A549 (cell line): ENCODE data around the gene COX4I2. TPM values are rescaled to one million over a fixed set of nuclear protein-coding genes. Genes with fewer than 3 reads are reported as not detected.

Experiments
- ATAC-seq, 2 experiments: fragments of 200-7000 bp in 1 of 2; fragments of >200 bp in 1 of 2; cut with Nextera tagmentation in 1 of 2; cut with Tn5 transposase in 1 of 2; 3 replicates each; pipeline versions ENCODE4 v1.8.0 to v1.9.1; 2018 to 2020; ENCODE audit warnings: mild to moderate bottlenecking in 1 of 2, moderate library complexity in 1 of 2
- CTCF ChIA-PET: fragments of 300-600 bp; sonication (Branson Sonifier 250); formaldehyde crosslinking; extraction: SDS; loops from one replicate; lab custom pipeline; 2021; ENCODE audit warnings: antibody characterized with exemption, inconsistent platforms; lab: Yijun Ruan, JAX
- POLR2A ChIA-PET: fragments of 350-600 bp; formaldehyde crosslinking; extraction: SDS; loops from one replicate; lab custom pipeline; 2021; ENCODE audit warnings: antibody characterized with exemption, inconsistent platforms; lab: Yijun Ruan, JAX
- DNase-seq, 2 experiments: peaks; one replicate each; pipeline versions ENCODE4 v3.0.0 to v3.0.0-alpha.2; 2011 to 2016; ENCODE audit warnings: low read depth in 1 of 2, low spot score in 1 of 2
- FAIRE-seq: peaks from 2 replicates; lab custom pipeline; 2011; peaks lifted over from hg19 to GRCh38; lab: Jason Lieb, UNC
- H3K27ac ChIP-seq, 2 experiments: fragments of >200 bp; sonication (Bioruptor Twin); formaldehyde crosslinking; 3 replicates each; pipeline ENCODE4 v1.5.1; 2016 to 2017
- H3K4me1 ChIP-seq: fragments of >200 bp; sonication (Bioruptor Twin); formaldehyde crosslinking; 3 replicates; pipeline ENCODE4 v1.6.1; 2016
- H3K4me2 ChIP-seq: fragments of >200 bp; sonication (Bioruptor Twin); formaldehyde crosslinking; 3 replicates; pipeline ENCODE4 v1.6.1; 2016
- H3K4me3 ChIP-seq: fragments of >200 bp; sonication (Bioruptor Twin); formaldehyde crosslinking; 3 replicates; pipeline ENCODE4 v1.5.1; 2016
- H3K9me3 ChIP-seq: fragments of >200 bp; sonication (Bioruptor Twin); formaldehyde crosslinking; 3 replicates; pipeline ENCODE4 v1.6.1; 2016
- BCL3 ChIP-seq: fragments of >200 bp; sonication (Bioruptor Twin); formaldehyde crosslinking; IDR thresholded peaks from 3 replicates; pipeline ENCODE4 v1.6.1; 2016
- CBX2 ChIP-seq: fragments of 200-600 bp; sonication (generic); IDR thresholded peaks from 2 replicates; pipeline ENCODE4 v1.6.1; 2016; ENCODE audit warnings: low read depth, mild to moderate bottlenecking, borderline replicate concordance
- CEBPB ChIP-seq, 2 experiments: fragments of >200 bp in 1 of 2; sonication (Bioruptor Twin) in 1 of 2; formaldehyde crosslinking in 1 of 2; IDR thresholded peaks; 2 replicates each; pipeline ENCODE4 v1.6.1; 2012 to 2016
- CHD2 ChIP-seq: fragments of 150-350 bp; IDR thresholded peaks from 2 replicates; pipeline ENCODE4 v1.6.1; 2014; ENCODE audit warnings: low read length; ENCODE audit not compliant: partially characterized antibody
- E2F6 ChIP-seq: IDR thresholded peaks from 2 replicates; pipeline ENCODE4 v1.6.1; 2012; ENCODE audit warnings: low read depth, borderline replicate concordance
- EP300 ChIP-seq, 2 experiments: fragments of >200 bp; sonication (Bioruptor Twin); formaldehyde crosslinking; IDR thresholded peaks; 2 replicates in 1 of 2; 3 replicates in 1 of 2; pipeline ENCODE4 v1.6.1; 2016 to 2017
- FOSB ChIP-seq: fragments of 250-450 bp; sonication (Bioruptor Pico); IDR thresholded peaks from 2 replicates; pipeline ENCODE4 v1.5.0; 2020; ENCODE audit warnings: mild to moderate bottlenecking, moderate library complexity
- FOSL2 ChIP-seq, 2 experiments: fragments of 450-650 bp in 1 of 2; fragments of >200 bp in 1 of 2; sonication (Bioruptor Twin) in 1 of 2; formaldehyde crosslinking; IDR thresholded peaks; 2 replicates each; pipeline versions ENCODE4 v1.5.0 to v1.6.1; 2016 to 2020; ENCODE audit warnings: mild to moderate bottlenecking in 1 of 2, moderate library complexity in 1 of 2
- GATA3 ChIP-seq: IDR thresholded peaks from 2 replicates; pipeline ENCODE4 v1.6.1; 2012; ENCODE audit warnings: borderline replicate concordance
- HOXB5 ChIP-seq: fragments of 250-450 bp; sonication (Bioruptor Pico); IDR thresholded peaks from 2 replicates; pipeline ENCODE4 v1.5.0; 2020; ENCODE audit warnings: mild to moderate bottlenecking, moderate library complexity
- KDM1A ChIP-seq: fragments of 200-600 bp; sonication (generic); IDR thresholded peaks from 2 replicates; pipeline ENCODE4 v1.6.1; 2016; ENCODE audit warnings: low read depth, mild to moderate bottlenecking
- KDM5A ChIP-seq: fragments of 200-600 bp; sonication (generic); IDR thresholded peaks from 2 replicates; pipeline ENCODE4 v1.6.1; 2016; ENCODE audit warnings: antibody characterized with exemption, mild to moderate bottlenecking
- MAX ChIP-seq: IDR thresholded peaks from 2 replicates; pipeline ENCODE4 v1.6.1; 2012
- NR3C1 ChIP-seq: fragments of >200 bp; sonication (Bioruptor Twin); formaldehyde crosslinking; IDR thresholded peaks from 3 replicates; pipeline ENCODE4 v1.6.1; 2017
- PHF8 ChIP-seq: fragments of 200-600 bp; sonication (generic); IDR thresholded peaks from 2 replicates; pipeline ENCODE4 v1.6.1; 2016; ENCODE audit warnings: low read depth, mild to moderate bottlenecking, antibody characterized with exemption, moderate library complexity, borderline replicate concordance
- SMC3 ChIP-seq: fragments of >200 bp; sonication (Bioruptor Twin); formaldehyde crosslinking; IDR thresholded peaks from 3 replicates; pipeline ENCODE4 v1.6.1; 2018; ENCODE audit warnings: inconsistent platforms
- TFCP2L1 ChIP-seq: fragments of 250-450 bp; sonication (Bioruptor Pico); IDR thresholded peaks from 2 replicates; pipeline ENCODE4 v1.5.0; 2021; ENCODE audit warnings: mild to moderate bottlenecking
- ZC3H11A ChIP-seq: fragments of 450-650 bp; IDR thresholded peaks from 2 replicates; pipeline ENCODE4 v1.6.1; 2014; ENCODE audit warnings: antibody characterized with exemption, mild to moderate bottlenecking
- ZFP36 ChIP-seq: fragments of 450-650 bp; IDR thresholded peaks from 2 replicates; pipeline ENCODE4 v1.6.1; 2014; ENCODE audit warnings: borderline replicate concordance; ENCODE audit not compliant: partially characterized antibody
- ZNF302 ChIP-seq: fragments of 250-450 bp; sonication (Bioruptor Pico); IDR thresholded peaks from 2 replicates; pipeline ENCODE4 v1.9.0; 2021; ENCODE audit warnings: inconsistent platforms, mild to moderate bottlenecking, moderate library complexity
- WGBS: methylation state at CpG from one replicate; pipeline ENCODE4 v1.1.6; 2017; ENCODE audit errors: missing lambda C conversion rate; 5-methylcytosine and 5-hydroxymethylcytosine counted together
- polyA plus RNA-seq, 4 experiments: library from polyadenylated mRNA; depleted of rRNA in 3 of 4; stranded (reverse); fragments of >200 nt; fragmentation: RNase III in 1 of 4; extraction: RNeasy Plus Mini Kit Qiagen cat#74134 plus additional on column Dnase treatment in 1 of 4; gene quantifications; 2 replicates in 3 of 4; 3 replicates in 1 of 4; pipeline ENCODE4 v1.2.3, GENCODE V29; 2011 to 2017
- TF ChIP-seq, protein P1 (sequence below): fragments of >200 bp; sonication (Bioruptor Twin); formaldehyde crosslinking; IDR thresholded peaks from 2 replicates; pipeline ENCODE4 v1.6.1; 2016
- TF ChIP-seq, protein P2 (sequence below): fragments of 200-600 bp; sonication (generic); IDR thresholded peaks from 2 replicates; pipeline ENCODE4 v1.6.1; 2016; ENCODE audit warnings: antibody characterized with exemption, mild to moderate bottlenecking, moderate library complexity
- TF ChIP-seq, protein P3 (sequence below): fragments of 250-450 bp; sonication (Bioruptor Pico); IDR thresholded peaks from 2 replicates; pipeline ENCODE4 v1.5.0; 2020; ENCODE audit warnings: low read depth, mild to moderate bottlenecking, moderate library complexity

The COX4I2 gene
- polyA plus RNA-seq, 2 of the 4 experiments (the other 2 are of a cell fraction), result not detected

- Histone ChIP-seq H3K4me3 (no peak overlapping the region), H3K27ac (no peak overlapping the region), H3K4me1 (0 out of 3 replicates have a peak, but pooled peaks cover 5% of the 10 kb centered on the region), H3K9me3 (no peaks in the 10 kb centered on the region), H3K4me2 (no peak overlapping the region)
- CTCF ChIA-PET, result interaction anchor here (1.1 to 16.4 kb wide), 7 partner anchors 9 to 95 kb away, joined by 4 to 489 read pairs (median 7); partner anchors contain the start of gene BCL2L1
- DNase-seq, result no peak
- FAIRE-seq, result no peak
- WGBS, result 65% methylated on average over 5 of the region's 5 CpGs
- ATAC-seq, result peak; percentile 25 to 62; a peak in 4 of 6 replicates
- TF ChIP-seq PHF8 (no peak), CBX2 (no peak), ZNF302 (CRISPR knock-in tag) (no peak), ZC3H11A (no peak), TFCP2L1 (CRISPR knock-in tag) (no peak), EP300 (IDR thresholded peaks at IDR 0.05) (no peak), KDM5A (no peak), CHD2 (no peak), FOSB (CRISPR knock-in tag) (no peak), CEBPB (IDR thresholded peaks at IDR 0.05) (no peak), GATA3 (no peak), MAX (no peak)
- TF ChIP-seq, protein P1, sequence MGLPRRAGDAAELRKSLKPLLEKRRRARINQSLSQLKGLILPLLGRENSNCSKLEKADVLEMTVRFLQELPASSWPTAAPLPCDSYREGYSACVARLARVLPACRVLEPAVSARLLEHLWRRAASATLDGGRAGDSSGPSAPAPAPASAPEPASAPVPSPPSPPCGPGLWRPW, result no peak
- TF ChIP-seq, protein P2, sequence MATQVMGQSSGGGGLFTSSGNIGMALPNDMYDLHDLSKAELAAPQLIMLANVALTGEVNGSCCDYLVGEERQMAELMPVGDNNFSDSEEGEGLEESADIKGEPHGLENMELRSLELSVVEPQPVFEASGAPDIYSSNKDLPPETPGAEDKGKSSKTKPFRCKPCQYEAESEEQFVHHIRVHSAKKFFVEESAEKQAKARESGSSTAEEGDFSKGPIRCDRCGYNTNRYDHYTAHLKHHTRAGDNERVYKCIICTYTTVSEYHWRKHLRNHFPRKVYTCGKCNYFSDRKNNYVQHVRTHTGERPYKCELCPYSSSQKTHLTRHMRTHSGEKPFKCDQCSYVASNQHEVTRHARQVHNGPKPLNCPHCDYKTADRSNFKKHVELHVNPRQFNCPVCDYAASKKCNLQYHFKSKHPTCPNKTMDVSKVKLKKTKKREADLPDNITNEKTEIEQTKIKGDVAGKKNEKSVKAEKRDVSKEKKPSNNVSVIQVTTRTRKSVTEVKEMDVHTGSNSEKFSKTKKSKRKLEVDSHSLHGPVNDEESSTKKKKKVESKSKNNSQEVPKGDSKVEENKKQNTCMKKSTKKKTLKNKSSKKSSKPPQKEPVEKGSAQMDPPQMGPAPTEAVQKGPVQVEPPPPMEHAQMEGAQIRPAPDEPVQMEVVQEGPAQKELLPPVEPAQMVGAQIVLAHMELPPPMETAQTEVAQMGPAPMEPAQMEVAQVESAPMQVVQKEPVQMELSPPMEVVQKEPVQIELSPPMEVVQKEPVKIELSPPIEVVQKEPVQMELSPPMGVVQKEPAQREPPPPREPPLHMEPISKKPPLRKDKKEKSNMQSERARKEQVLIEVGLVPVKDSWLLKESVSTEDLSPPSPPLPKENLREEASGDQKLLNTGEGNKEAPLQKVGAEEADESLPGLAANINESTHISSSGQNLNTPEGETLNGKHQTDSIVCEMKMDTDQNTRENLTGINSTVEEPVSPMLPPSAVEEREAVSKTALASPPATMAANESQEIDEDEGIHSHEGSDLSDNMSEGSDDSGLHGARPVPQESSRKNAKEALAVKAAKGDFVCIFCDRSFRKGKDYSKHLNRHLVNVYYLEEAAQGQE, result no peak
- POLR2A ChIA-PET, result no interaction called here
Observed at GRCh38 chr20:31653561-31653960, 15.8 kb downstream of the COX4I2 start.

DNA sequence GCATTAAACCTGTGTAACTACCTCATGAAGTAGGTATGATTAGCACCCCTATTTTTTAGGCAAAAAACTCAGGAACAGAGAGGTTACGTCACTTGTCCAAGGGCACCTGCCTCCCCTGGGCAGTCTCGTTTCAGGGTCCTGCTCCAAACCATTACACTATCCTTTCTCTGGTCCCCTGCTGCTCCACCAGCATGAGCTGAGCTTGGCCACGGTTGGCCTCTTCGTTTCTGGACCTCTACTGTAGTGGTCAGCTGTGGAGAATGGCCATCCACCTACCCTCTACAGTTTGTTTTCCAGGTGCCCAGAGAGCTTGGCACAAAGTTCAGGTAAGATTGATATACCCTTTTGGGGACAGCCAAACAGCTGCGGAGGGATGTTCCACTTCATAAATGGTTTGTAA, 16.8 kb downstream of the COX4I2 start:
- Histone ChIP-seq H3K4me1 (0 out of 3 replicates have a peak, but pooled peaks cover 5% of the 10 kb centered on the region), H3K4me3 (no peak overlapping the region), H3K9me3 (no peaks in the 10 kb centered on the region), H3K27ac (no peak overlapping the region), H3K4me2 (no peak overlapping the region)
- no peak for FAIRE-seq
- ATAC-seq, result peak in 1 of 2 experiments; percentile 44; a peak in 4 of 6 replicates
- POLR2A ChIA-PET, result no interaction called here
- CTCF ChIA-PET, result interaction anchor here (1.1 to 16.4 kb wide), 6 partner anchors 8 to 96 kb away, joined by 4 to 489 read pairs (median 30); partner anchors contain the start of gene BCL2L1
- DNase-seq, result no peak
- 54% methylated on average over 5 of the region's 5 CpGs for WGBS
- TF ChIP-seq SMC3 (no peak), NR3C1 (no peak), BCL3 (no peak), ZFP36 (no peak), E2F6 (no peak), KDM1A (no peak), CBX2 (no peak), FOSL2 (IDR thresholded peaks at IDR 0.05) (no peak), FOSL2 (CRISPR knock-in tag; IDR thresholded peaks at IDR 0.05) (no peak), EP300 (IDR thresholded peaks at IDR 0.05) (no peak), HOXB5 (CRISPR knock-in tag) (no peak)
- TF ChIP-seq, protein P3, sequence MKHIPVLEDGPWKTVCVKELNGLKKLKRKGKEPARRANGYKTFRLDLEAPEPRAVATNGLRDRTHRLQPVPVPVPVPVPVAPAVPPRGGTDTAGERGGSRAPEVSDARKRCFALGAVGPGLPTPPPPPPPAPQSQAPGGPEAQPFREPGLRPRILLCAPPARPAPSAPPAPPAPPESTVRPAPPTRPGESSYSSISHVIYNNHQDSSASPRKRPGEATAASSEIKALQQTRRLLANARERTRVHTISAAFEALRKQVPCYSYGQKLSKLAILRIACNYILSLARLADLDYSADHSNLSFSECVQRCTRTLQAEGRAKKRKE, result no peak
